IMR-90 (cell line): ENCODE data around the gene AHI1. TPM values are rescaled to one million over a fixed set of nuclear protein-coding genes. Genes with fewer than 3 reads are reported as not detected.

Experiments
- ATAC-seq: fragments of 200-7000 bp; cut with Tn5 transposase; 2 replicates; pipeline ENCODE4 v1.9.1; 2020; ENCODE audit warnings: low read depth, mild to moderate bottlenecking, moderate library complexity
- BruUV-seq: library from RNA; stranded (reverse); fragments of 400-500 nt; replicated peaks from 2 replicates; lab custom pipeline; 2021; lab: Mats Ljungman, UMichigan
- CTCF ChIA-PET: fragments of 300-600 bp; formaldehyde crosslinking; extraction: SDS; loops from one replicate; lab custom pipeline; 2021; ENCODE audit warnings: antibody characterized with exemption; lab: Yijun Ruan, JAX
- POLR2A ChIA-PET: fragments of 300-600 bp; sonication (Branson Sonifier 250); formaldehyde crosslinking; loops from one replicate; lab custom pipeline; 2022; ENCODE audit warnings: antibody characterized with exemption; ENCODE audit not compliant: unreplicated experiment; lab: Charles Lee
- DNase-seq: peaks from one replicate; pipeline ENCODE4 v3.0.0; 2013
- H2AFZ ChIP-seq: replicated peaks from 2 replicates; pipeline ENCODE3; 2013; ENCODE audit warnings: low read length, mild to moderate bottlenecking; ENCODE audit not compliant: poor library complexity
- H2AK5ac ChIP-seq: 2 replicates; pipeline ENCODE4 v1.6.1; 2013; ENCODE audit warnings: low read depth, low read length, inconsistent platforms
- H2AK9ac ChIP-seq: replicated peaks from 2 replicates; pipeline ENCODE3; 2013; ENCODE audit warnings: mild to moderate bottlenecking, low read depth, low read length, moderate library complexity; ENCODE audit not compliant: poor library complexity
- H2BK120ac ChIP-seq: 2 replicates; pipeline ENCODE4 v1.6.1; 2013; ENCODE audit warnings: low read depth, low read length, inconsistent platforms
- H2BK15ac ChIP-seq: 3 replicates; pipeline ENCODE4 v1.6.1; 2013; ENCODE audit warnings: low read depth, low read length, inconsistent platforms
- H2BK20ac ChIP-seq: 2 replicates; pipeline ENCODE4 v1.6.1; 2013; ENCODE audit warnings: low read depth, mild to moderate bottlenecking, inconsistent platforms, low read length, moderate library complexity
- H2BK5ac ChIP-seq: 2 replicates; pipeline ENCODE4 v1.6.1; 2013; ENCODE audit warnings: mild to moderate bottlenecking, low read depth, low read length, inconsistent platforms; ENCODE audit not compliant: poor library complexity, severe bottlenecking
- H3K14ac ChIP-seq: replicated peaks from 2 replicates; pipeline ENCODE4 v1.6.1; 2013; ENCODE audit warnings: low read depth, low read length, inconsistent platforms
- H3K18ac ChIP-seq: 2 replicates; pipeline ENCODE4 v1.6.1; 2013; ENCODE audit warnings: low read depth, low read length, control low read depth
- H3K23ac ChIP-seq: 2 replicates; pipeline ENCODE4 v1.6.1; 2013; ENCODE audit warnings: low read depth, low read length, inconsistent platforms
- H3K27ac ChIP-seq: 2 replicates; pipeline ENCODE4 v1.5.1; 2013; ENCODE audit warnings: mild to moderate bottlenecking, control low read depth, low read length; ENCODE audit not compliant: insufficient read depth
- H3K27me3 ChIP-seq: 2 replicates; pipeline ENCODE4 v1.6.1; 2013; ENCODE audit warnings: low read length; ENCODE audit not compliant: control insufficient read depth, insufficient read depth
- H3K36me3 ChIP-seq: 2 replicates; pipeline ENCODE4 v1.6.1; 2013; ENCODE audit warnings: low read length, mixed read lengths; ENCODE audit not compliant: control insufficient read depth, insufficient read depth
- H3K4ac ChIP-seq: 2 replicates; pipeline ENCODE4 v1.6.1; 2013; ENCODE audit warnings: low read depth, low read length, inconsistent platforms
- H3K4me1 ChIP-seq: 2 replicates; pipeline ENCODE4 v1.6.1; 2013; ENCODE audit warnings: low read length, mixed read lengths; ENCODE audit not compliant: control insufficient read depth, insufficient read depth
- H3K4me2 ChIP-seq: 2 replicates; pipeline ENCODE4 v1.6.1; 2013; ENCODE audit warnings: low read depth, mild to moderate bottlenecking, control low read depth, low read length, moderate library complexity
- H3K4me3 ChIP-seq: 2 replicates; pipeline ENCODE4 v1.5.1; 2013; ENCODE audit warnings: low read depth, mild to moderate bottlenecking, control low read depth, low read length, moderate library complexity; ENCODE audit not compliant: insufficient read depth
- H3K56ac ChIP-seq: 2 replicates; pipeline ENCODE4 v1.6.1; 2013; ENCODE audit warnings: low read length, inconsistent platforms; ENCODE audit not compliant: insufficient read depth; ENCODE audit errors: extremely low read depth
- H3K79me1 ChIP-seq, 2 experiments: 2 replicates each; pipeline ENCODE4 v1.6.1; 2013; ENCODE audit warnings: low read length in 2 of 2, inconsistent platforms in 1 of 2, low read depth in 1 of 2
- H3K9ac ChIP-seq: 2 replicates; pipeline ENCODE4 v1.6.1; 2013; ENCODE audit warnings: low read depth, low read length, control low read depth
- H3K9me1 ChIP-seq: 2 replicates; pipeline ENCODE4 v1.6.1; 2013; ENCODE audit warnings: low read length, inconsistent platforms; ENCODE audit not compliant: insufficient read depth
- H3K9me3 ChIP-seq: 2 replicates; pipeline ENCODE4 v1.6.1; 2013; ENCODE audit warnings: low read length; ENCODE audit not compliant: control insufficient read depth, insufficient read depth
- H4K20me1 ChIP-seq: 2 replicates; pipeline ENCODE4 v1.6.1; 2013; ENCODE audit warnings: low read length, inconsistent platforms; ENCODE audit not compliant: insufficient read depth
- H4K5ac ChIP-seq: 2 replicates; pipeline ENCODE4 v1.6.1; 2013; ENCODE audit warnings: mild to moderate bottlenecking, low read depth, low read length, control low read depth
- H4K8ac ChIP-seq, 2 experiments: 2 replicates each; pipeline ENCODE4 v1.6.1; 2013; ENCODE audit warnings: low read depth in 2 of 2, low read length in 2 of 2, control low read depth in 1 of 2, inconsistent platforms in 1 of 2
- H4K91ac ChIP-seq: 2 replicates; pipeline ENCODE4 v1.6.1; 2013; ENCODE audit warnings: low read depth, low read length, inconsistent platforms; ENCODE audit not compliant: insufficient read depth
- RAD21 ChIP-seq: IDR thresholded peaks from 2 replicates; pipeline ENCODE4 v1.6.1; 2012; ENCODE audit warnings: low read length, improper control_type of control experiment
- RCOR1 ChIP-seq: IDR thresholded peaks from 2 replicates; pipeline ENCODE4 v1.6.1; 2012; ENCODE audit warnings: mild to moderate bottlenecking, low read length, improper control_type of control experiment; ENCODE audit not compliant: insufficient replicate concordance
- SMC3 ChIP-seq: fragments of 150-350 bp; IDR thresholded peaks from 2 replicates; pipeline ENCODE4 v1.6.1; 2016; ENCODE audit warnings: low read depth, mild to moderate bottlenecking, antibody characterized with exemption, low read length, moderate library complexity
- dilution Hi-C: fragments of 300-500 bp; cut with HindIII; formaldehyde crosslinking; loops from one replicate; pipeline ENCODE4 v1.14.3; 2018; ENCODE audit warnings: low sequenced_read_pairs; ENCODE audit not compliant: unreplicated experiment
- in situ Hi-C: fragments of 300-500 bp; cut with MboI; formaldehyde crosslinking; loops from 3 replicates; pipeline ENCODE4 v1.14.3; 2019; ENCODE audit warnings: low sequenced_read_pairs, inconsistent platforms, mixed read lengths
- intact Hi-C: fragments of 100-400 bp; cut with micrococcal nuclease; formaldehyde crosslinking; loops from 2 replicates; pipeline ENCODE4 v1.10.0; 2022
- polyA plus RNA-seq, 3 experiments: library from polyadenylated mRNA; depleted of rRNA; stranded (reverse); fragments of >200 nt; gene quantifications; 2 replicates each; pipeline ENCODE4 v1.2.3, GENCODE V29; 2012; ENCODE audit warnings: low replicate concordance in 1 of 3
- total RNA-seq: library from RNA; depleted of rRNA; stranded (reverse); fragments of >200 nt; gene quantifications from 2 replicates; pipeline ENCODE4 v1.2.3, GENCODE V29; 2012

The AHI1 gene
- total and polyA plus RNA-seq, 2 of the 4 experiments (the other 2 are of a cell fraction), result 9.5 to 19.4 TPM

- H3K4me2 ChIP-seq, result no peak overlapping the region
- no peaks in the 10 kb centered on the region for H4K20me1 ChIP-seq
- no peak overlapping the region for H2AK5ac ChIP-seq
- no peak for TF ChIP-seq RCOR1
- TF ChIP-seq RAD21, result no peak
- TF ChIP-seq SMC3, result no peak
- peaks cover 2% of the 10 kb centered on the region; the same call in 1 of the 2 replicates for H3K4me1 ChIP-seq
- no peak overlapping the region for H3K18ac ChIP-seq
- no peak overlapping the region for H2BK20ac ChIP-seq
- peaks cover 10% of the 10 kb centered on the region for H3K36me3 ChIP-seq
- no peak overlapping the region for H2AK9ac ChIP-seq
- H3K27ac ChIP-seq, result no peak overlapping the region
- in situ Hi-C loops, result loop anchor here (25.0 kb wide), 1 partner anchor 1063 kb away; no protein-coding TSS in a partner anchor
- ChIA-PET CTCF (no interaction called here), POLR2A (no interaction called here)
- H2BK120ac ChIP-seq, result no peak overlapping the region
- no peak overlapping the region for H2AFZ ChIP-seq
- H4K5ac ChIP-seq, result no peak overlapping the region
- H3K9me1 ChIP-seq, result no peaks in the 10 kb centered on the region
- H2BK5ac ChIP-seq, result no peak overlapping the region
- H3K9me3 ChIP-seq, result peaks cover 9% of the 10 kb centered on the region; the same call in 1 of the 2 replicates
- H3K9ac ChIP-seq, result no peak overlapping the region
- ATAC-seq (no peak), DNase-seq (no peak)
- no TSS peak for BruUV-seq
- no peak overlapping the region for H3K4me3 ChIP-seq
- H3K23ac ChIP-seq, result no peak overlapping the region
- H3K27me3 ChIP-seq, result no peaks in the 10 kb centered on the region
- peaks cover 0 to 2% of the 10 kb centered on the region in 2 experiments; a peak in 1 of 4 replicates for H3K79me1 ChIP-seq
- no peak overlapping the region for H3K4ac ChIP-seq
- no peak overlapping the region for H4K8ac ChIP-seq
- dilution Hi-C loops, result no loop called here
- no peak overlapping the region for H2BK15ac ChIP-seq
- no peak overlapping the region for H4K91ac ChIP-seq
- intact Hi-C loops, result no loop called here
- H3K56ac ChIP-seq, result no peak overlapping the region
- no peak overlapping the region for H3K14ac ChIP-seq
Observed at GRCh38 chr6:135474362-135474761, 23.2 kb downstream of the AHI1 start.
